ENCODE measurements around the gene PBX1. TPM values are rescaled to one million over a fixed set of nuclear protein-coding genes. Genes with fewer than 3 reads are reported as not detected.
"Not testable (repeated sequence)": the region's sequence is repeated elsewhere in the genome, so short reads cannot be mapped to it uniquely, and the experiment has no call there.

PBX1 gene
- total and polyA plus RNA-seq, 10 of the 15 experiments (the other 5 are each of a cell fraction or from before 2014, with no cell fraction given): 0.05 to 0.28 (median 0.11) TPM; not detected in 5

DNA sequence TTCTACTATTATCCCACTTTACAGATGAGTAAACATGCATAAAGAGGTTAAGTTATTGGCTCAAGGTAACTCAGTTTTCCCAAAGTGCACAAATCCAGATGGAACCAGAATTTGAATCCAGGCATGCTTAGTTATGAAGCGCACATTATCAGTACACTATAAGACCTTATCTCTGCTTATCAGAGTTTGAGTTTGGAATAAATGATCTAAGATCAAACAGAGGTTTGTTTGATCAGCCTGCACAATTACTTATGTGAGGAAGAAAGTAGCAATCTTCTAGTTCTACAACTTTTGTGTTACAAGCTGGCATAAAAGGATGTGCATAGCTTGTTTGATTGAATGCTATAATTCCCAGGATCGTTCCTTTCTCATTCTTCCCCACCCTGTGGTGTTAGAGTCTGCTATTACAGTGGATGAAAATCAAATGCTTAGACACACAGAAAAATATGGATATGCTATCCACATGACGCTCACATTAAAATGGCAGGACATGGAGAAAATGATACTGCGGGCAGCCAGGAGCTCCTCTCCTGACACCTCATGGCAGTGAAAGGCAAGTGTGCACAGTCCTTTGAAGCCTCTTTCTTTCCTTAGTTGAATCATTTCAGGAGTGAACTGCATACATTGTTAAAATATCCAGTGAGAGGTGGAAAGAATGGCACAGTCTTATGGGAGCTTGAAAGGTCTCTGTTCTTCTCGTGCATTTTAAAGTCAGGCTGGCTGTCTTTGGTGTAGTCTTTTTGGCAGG, 23.9 kb upstream of the PBX1 start:
- ChIA-PET RAD21 (ENCODE audit: unreplicated experiment) (no interaction called here), CTCF (no interaction called here), SMC1A (ENCODE audit: uncharacterized antibody, unreplicated experiment) (no interaction called here), POLR2A (no interaction called here)
- 39% methylated on average over 5 of the region's 5 CpGs for WGBS (ENCODE audit: insufficient coverage, insufficient replicate concordance, low lambda C conversion rate, missing lambda C conversion rate)
- Histone ChIP-seq H3K27ac (ENCODE audit: control insufficient read depth, insufficient read depth) (no peak overlapping the region), H4K20me1 (ENCODE audit: control insufficient read depth, insufficient read depth) (no peaks in the 10 kb centered on the region), H3K36me3 (ENCODE audit: control insufficient read depth in 2 of 2, insufficient read depth in 2 of 2, low read length in 1 of 2) (no peaks in the 10 kb centered on the region), H3K4me1 (ENCODE audit: control insufficient read depth, insufficient read depth, low read length) (no peaks in the 10 kb centered on the region), H3K4me3 (no peak overlapping the region), H3K79me2 (ENCODE audit: control insufficient read depth, insufficient read depth, low read length) (no peaks in the 10 kb centered on the region), H3K9ac (ENCODE audit: control insufficient read depth, insufficient read depth, low read length) (no peak overlapping the region), H3K9me3 (replicated peaks; ENCODE audit: control insufficient read depth, insufficient read depth, low read length) (no peaks in the 10 kb centered on the region), H2AFZ (ENCODE audit: control insufficient read depth, low read depth, low read length) (no peak overlapping the region), H3K4me2 (ENCODE audit: control insufficient read depth, insufficient read depth) (no peak overlapping the region), H3K27me3 (replicated peaks in 1 of 2; ENCODE audit: control insufficient read depth in 2 of 2, insufficient read depth in 2 of 2, low read length in 1 of 2) (no peaks in the 10 kb centered on the region)
- no peak for FAIRE-seq
- TF ChIP-seq ZNF24 (IDR thresholded peaks at IDR 0.05): no peak
- TF ChIP-seq, protein P1, sequence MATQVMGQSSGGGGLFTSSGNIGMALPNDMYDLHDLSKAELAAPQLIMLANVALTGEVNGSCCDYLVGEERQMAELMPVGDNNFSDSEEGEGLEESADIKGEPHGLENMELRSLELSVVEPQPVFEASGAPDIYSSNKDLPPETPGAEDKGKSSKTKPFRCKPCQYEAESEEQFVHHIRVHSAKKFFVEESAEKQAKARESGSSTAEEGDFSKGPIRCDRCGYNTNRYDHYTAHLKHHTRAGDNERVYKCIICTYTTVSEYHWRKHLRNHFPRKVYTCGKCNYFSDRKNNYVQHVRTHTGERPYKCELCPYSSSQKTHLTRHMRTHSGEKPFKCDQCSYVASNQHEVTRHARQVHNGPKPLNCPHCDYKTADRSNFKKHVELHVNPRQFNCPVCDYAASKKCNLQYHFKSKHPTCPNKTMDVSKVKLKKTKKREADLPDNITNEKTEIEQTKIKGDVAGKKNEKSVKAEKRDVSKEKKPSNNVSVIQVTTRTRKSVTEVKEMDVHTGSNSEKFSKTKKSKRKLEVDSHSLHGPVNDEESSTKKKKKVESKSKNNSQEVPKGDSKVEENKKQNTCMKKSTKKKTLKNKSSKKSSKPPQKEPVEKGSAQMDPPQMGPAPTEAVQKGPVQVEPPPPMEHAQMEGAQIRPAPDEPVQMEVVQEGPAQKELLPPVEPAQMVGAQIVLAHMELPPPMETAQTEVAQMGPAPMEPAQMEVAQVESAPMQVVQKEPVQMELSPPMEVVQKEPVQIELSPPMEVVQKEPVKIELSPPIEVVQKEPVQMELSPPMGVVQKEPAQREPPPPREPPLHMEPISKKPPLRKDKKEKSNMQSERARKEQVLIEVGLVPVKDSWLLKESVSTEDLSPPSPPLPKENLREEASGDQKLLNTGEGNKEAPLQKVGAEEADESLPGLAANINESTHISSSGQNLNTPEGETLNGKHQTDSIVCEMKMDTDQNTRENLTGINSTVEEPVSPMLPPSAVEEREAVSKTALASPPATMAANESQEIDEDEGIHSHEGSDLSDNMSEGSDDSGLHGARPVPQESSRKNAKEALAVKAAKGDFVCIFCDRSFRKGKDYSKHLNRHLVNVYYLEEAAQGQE (IDR thresholded peaks at IDR 0.05; ENCODE audit: low read depth, low read length): no peak
- no peak for TF ChIP-seq SREBF2 (IDR thresholded peaks at IDR 0.05; ENCODE audit: low read length)
- no TSS peak for BruUV-seq (replicated peaks)
- in situ Hi-C loops (cut with MboI) (no loop called here), intact Hi-C loops (cut with micrococcal nuclease; ENCODE audit: unreplicated experiment) (no loop called here)
- ATAC-seq: no peak
- DNase-seq (ENCODE audit: low read depth, low spot score): no peak

DNA sequence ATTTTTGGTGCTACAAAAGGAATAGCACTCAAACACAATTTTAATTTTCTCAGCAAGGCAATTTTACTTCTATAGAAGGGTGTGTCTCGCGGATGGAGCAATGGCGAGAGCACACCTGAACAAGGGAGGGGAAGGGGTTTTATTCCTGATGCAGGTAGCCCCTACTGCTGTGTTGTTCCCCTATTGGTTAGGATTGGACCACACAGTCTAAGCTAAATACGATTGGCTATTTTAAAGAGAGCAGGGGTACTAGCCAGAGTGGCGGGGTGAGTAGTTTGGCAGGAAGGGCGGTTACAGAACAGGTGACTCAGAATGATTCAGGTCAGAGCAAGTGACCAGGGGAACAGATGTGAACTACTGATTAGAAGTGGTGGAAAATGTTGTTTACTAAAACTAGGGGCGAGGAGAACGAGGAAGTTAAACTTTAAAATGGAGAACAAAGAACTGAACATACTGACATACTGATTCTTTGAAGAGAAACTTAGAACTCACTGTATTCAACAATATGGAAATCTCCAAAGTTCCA, 6.5 kb upstream of the PBX1 start:
- POLR2A ChIA-PET; H3K27me3 ChIP-seq (replicated peaks in 1 of 2; ENCODE audit: control insufficient read depth in 2 of 2, insufficient read depth in 2 of 2, low read length in 1 of 2); H3K4me3 ChIP-seq; SMC1A ChIA-PET (ENCODE audit: uncharacterized antibody, unreplicated experiment); FAIRE-seq; H3K79me2 ChIP-seq (ENCODE audit: control insufficient read depth, insufficient read depth, low read length); DNase-seq (ENCODE audit: low read depth, low spot score); H3K9ac ChIP-seq (ENCODE audit: control insufficient read depth, insufficient read depth, low read length); ATAC-seq; CTCF ChIA-PET; H3K4me1 ChIP-seq (ENCODE audit: control insufficient read depth, insufficient read depth, low read length); H3K9me3 ChIP-seq (replicated peaks; ENCODE audit: control insufficient read depth, insufficient read depth, low read length); intact Hi-C loops (cut with micrococcal nuclease; ENCODE audit: unreplicated experiment); H3K4me2 ChIP-seq (ENCODE audit: control insufficient read depth, insufficient read depth); RAD21 ChIA-PET (ENCODE audit: unreplicated experiment); H3K36me3 ChIP-seq (ENCODE audit: control insufficient read depth in 2 of 2, insufficient read depth in 2 of 2, low read length in 1 of 2); H4K20me1 ChIP-seq (ENCODE audit: control insufficient read depth, insufficient read depth); H3K27ac ChIP-seq (ENCODE audit: control insufficient read depth, insufficient read depth); BruUV-seq (replicated peaks); H2AFZ ChIP-seq (ENCODE audit: control insufficient read depth, low read depth, low read length); in situ Hi-C loops (cut with MboI): not testable (repeated sequence)
- WGBS (ENCODE audit: insufficient coverage, insufficient replicate concordance, low lambda C conversion rate, missing lambda C conversion rate): 46% methylated on average over 8 of the region's 8 CpGs
